Pancreas (tissue), 10 donors: ENCODE results near the gene FZD7. TPM values are rescaled to one million over a fixed set of nuclear protein-coding genes. Genes with fewer than 3 reads are reported as not detected.

Experiments
- ATAC-seq, 4 donors: fragments of 200-7000 bp; cut with Tn5 transposase; one replicate each; pipeline versions ENCODE4 v1.8.0 to v1.9.1; 2020; ENCODE audit warnings: mild to moderate bottlenecking in 4 of 4, moderate library complexity in 4 of 4
- DNase-seq, 6 donors: peaks; one replicate each; pipeline ENCODE4 v3.0.0-alpha.2; 2020
- FAIRE-seq: peaks from 2 replicates; lab custom pipeline; 2012; peaks lifted over from hg19 to GRCh38; lab: Jason Lieb, UNC
- H3K27ac ChIP-seq, 4 donors: fragments of 200-600 bp; sonication (generic); 1 replicate in 3 of 4; 2 replicates in 1 of 4; pipeline versions ENCODE4 v1.5.0 to v1.8.0; 2020
- H3K27me3 ChIP-seq, 4 donors: fragments of 200-600 bp; one replicate each; pipeline ENCODE4 v1.8.0; 2021
- H3K36me3 ChIP-seq, 3 donors: fragments of 200-600 bp; sonication (generic) in 1 of 3; one replicate each; pipeline versions ENCODE4 v1.5.0 to v1.8.0; 2020 to 2021
- H3K4me1 ChIP-seq, 3 donors: fragments of 200-600 bp; one replicate each; pipeline ENCODE4 v1.8.0; 2021
- H3K4me3 ChIP-seq, 4 donors: fragments of 200-600 bp; sonication (generic) in 2 of 4; one replicate each; pipeline versions ENCODE4 v1.5.0 to v1.8.0; 2020 to 2021
- H3K9me3 ChIP-seq, 4 donors: fragments of 200-600 bp; one replicate each; pipeline ENCODE4 v1.8.0; 2021
- CTCF ChIP-seq, 4 donors: fragments of 200-600 bp; sonication (generic) in 3 of 4; IDR thresholded peaks; one replicate each; pipeline versions ENCODE4 v1.5.0 to v1.8.0; 2021; ENCODE audit warnings: antibody characterized with exemption in 4 of 4
- WGBS, 2 donors: extraction: QIAGEN DNeasy Blood & Tissue Kit; methylation state at CpG; one replicate each; pipeline ENCODE4 v1.1.7; 2013; 5-methylcytosine and 5-hydroxymethylcytosine counted together
- intact Hi-C, 3 donors: fragments of 100-400 bp; cut with DNase I; formaldehyde crosslinking; loops; one replicate each; pipeline versions ENCODE4 v1.11.1 to v1.14.2; 2022
- polyA plus RNA-seq, 2 donors: library from polyadenylated mRNA; stranded (reverse); fragments of 200-250 nt; gene quantifications; one replicate each; pipeline ENCODE4 v1.2.3, GENCODE V29; 2013
- total RNA-seq, 6 donors: library from RNA; stranded (reverse); fragmentation: NEBNext Ultra II Directional in 4 of 6; extraction: Animal tissue kit (Norgen Biotek cat#: 25700) in 4 of 6; gene quantifications; one replicate each; pipeline versions ENCODE4 v1.2.1 to v1.2.4, GENCODE V29; 2021 to 2023
- donor health status: healthy with polysubstance abuse.
- donor health status: DM: no; HTN: no; CAD: no; lungs with moderate emphysema.
- donor health status: DM: no; HTN: no; CAD: no.
- donor health status: control.
- donor health status: control.
- donor health status: Bipolar disorder and iron deficiency.
- donor health status: DM: yes; HTN: yes; CAD: no.
- donor health status: DM: no; HTN: no; CAD: no.
- donor health status: DM: no; HTN: no; CAD: no.
- donor health status: DM: yes; HTN: yes; CAD: no.

The FZD7 gene
- total and polyA plus RNA-seq, 8 donors: 0.53 to 5.2 (median 1.1) TPM

GRCh38 chr2:202023198-202023903 lies 10.3 kb upstream of the FZD7 start:
- no peak for DNase-seq
- Histone ChIP-seq H3K27me3 (no peaks in the 10 kb centered on the region), H3K36me3 (no peaks in the 10 kb centered on the region), H3K4me3 (no peak overlapping the region), H3K27ac (no peak overlapping the region), H3K9me3 (no peaks in the 10 kb centered on the region), H3K4me1 (no peaks in the 10 kb centered on the region)
- WGBS, 2 donors: 35 to 40% methylated on average over 10 of the region's 10 CpGs
- no peak for FAIRE-seq
- no peak for TF ChIP-seq CTCF (IDR thresholded peaks at IDR 0.05)
- ATAC-seq: no peak
- intact Hi-C loops: no loop called here

GRCh38 chr2:202023904-202024266 lies 9.8 kb upstream of the FZD7 start:
- intact Hi-C loops: no loop called here
- no peak for DNase-seq
- Histone ChIP-seq H3K4me1 (no peaks in the 10 kb centered on the region), H3K27ac (no peak overlapping the region), H3K9me3 (no peaks in the 10 kb centered on the region), H3K4me3 (no peak overlapping the region), H3K36me3 (no peaks in the 10 kb centered on the region), H3K27me3 (no peaks in the 10 kb centered on the region)
- no peak for ATAC-seq
- FAIRE-seq: no peak
- 85 to 92% methylated on average over 8 of the region's 8 CpGs for WGBS, 2 donors
- TF ChIP-seq CTCF (IDR thresholded peaks at IDR 0.05): no peak

- ATAC-seq (no peak), DNase-seq (no peak), FAIRE-seq (no peak)
- TF ChIP-seq CTCF (IDR thresholded peaks at IDR 0.05): no peak
- Histone ChIP-seq H3K4me1 (no peaks in the 10 kb centered on the region), H3K27ac (no peak overlapping the region), H3K27me3 (no peaks in the 10 kb centered on the region), H3K9me3 (no peaks in the 10 kb centered on the region), H3K36me3 (no peaks in the 10 kb centered on the region), H3K4me3 (no peak overlapping the region)
- WGBS, 2 donors: 72 to 85% methylated on average over 9 of the region's 9 CpGs
- intact Hi-C loops: no loop called here
Observed at GRCh38 chr2:202024871-202025270, 8.8 kb upstream of the FZD7 start.

- FAIRE-seq (no peak), DNase-seq (no peak), ATAC-seq (no peak)
- Histone ChIP-seq H3K27ac (no peak overlapping the region), H3K4me3 (no peak overlapping the region), H3K36me3 (no peaks in the 10 kb centered on the region), H3K9me3 (no peaks in the 10 kb centered on the region), H3K4me1 (no peaks in the 10 kb centered on the region), H3K27me3 (no peaks in the 10 kb centered on the region)
- intact Hi-C loops: no loop called here
- TF ChIP-seq CTCF (IDR thresholded peaks at IDR 0.05): no peak
- 81 to 92% methylated on average over 5 of the region's 5 CpGs for WGBS, 2 donors
Observed at GRCh38 chr2:202025816-202026215, 7.8 kb upstream of the FZD7 start.

- no peak for ATAC-seq
- H3K4me1 ChIP-seq: no peaks in the 10 kb centered on the region
- intact Hi-C loops: no loop called here
Observed at GRCh38 chr2:202026507-202026906, 7.1 kb upstream of the FZD7 start.

More at GRCh38 chr2:202026507-202026906, 7.1 kb upstream of the FZD7 start:
- no peaks in the 10 kb centered on the region for H3K36me3 ChIP-seq
- H3K4me3 ChIP-seq: no peak overlapping the region
- DNase-seq: no peak
- no peak for FAIRE-seq
- no peaks in the 10 kb centered on the region for H3K27me3 ChIP-seq
- no peak for TF ChIP-seq CTCF (IDR thresholded peaks at IDR 0.05)
- no peaks in the 10 kb centered on the region for H3K9me3 ChIP-seq
- no peak overlapping the region for H3K27ac ChIP-seq
- WGBS, 2 donors: 58 to 60% methylated on average over 5 of the region's 5 CpGs
